OCI-LY7 (cell line): ENCODE measurements around the gene ICA1L.

ENCODE experiments used
- CTCF ChIP-seq: fragments of 200-600 bp; sonication (generic); conservative IDR thresholded peaks from 2 replicates; pipeline ENCODE4 v1.5.1; 2014; ENCODE audit warnings: mild to moderate bottlenecking, antibody characterized with exemption, low read length, moderate library complexity, mixed read lengths
- EZH2phosphoT487 ChIP-seq: fragments of 200-600 bp; sonication (generic); IDR thresholded peaks from 2 replicates; pipeline ENCODE4 v1.6.1; 2018; ENCODE audit warnings: low read depth, borderline replicate concordance, mild to moderate bottlenecking, mixed run types, antibody characterized with exemption, low read length, moderate library complexity, mixed read lengths

GRCh38 chr2:202749477-202749876, 122.1 kb downstream of the ICA1L start:
- TF ChIP-seq CTCF (no peak), EZH2phosphoT487 (no peak)
